SH-SY5Y (cell line): ENCODE data around the gene FOSL1.

Experiments
- GATA2 ChIP-seq: IDR thresholded peaks from 2 replicates; pipeline ENCODE4 v1.6.1; 2011; ENCODE audit warnings: mild to moderate bottlenecking, low read depth, low read length
- GATA3 ChIP-seq: IDR thresholded peaks from 2 replicates; pipeline ENCODE4 v1.6.1; 2011; ENCODE audit warnings: low read depth, mild to moderate bottlenecking, low read length, moderate library complexity

Gene FOSL1

DNA sequence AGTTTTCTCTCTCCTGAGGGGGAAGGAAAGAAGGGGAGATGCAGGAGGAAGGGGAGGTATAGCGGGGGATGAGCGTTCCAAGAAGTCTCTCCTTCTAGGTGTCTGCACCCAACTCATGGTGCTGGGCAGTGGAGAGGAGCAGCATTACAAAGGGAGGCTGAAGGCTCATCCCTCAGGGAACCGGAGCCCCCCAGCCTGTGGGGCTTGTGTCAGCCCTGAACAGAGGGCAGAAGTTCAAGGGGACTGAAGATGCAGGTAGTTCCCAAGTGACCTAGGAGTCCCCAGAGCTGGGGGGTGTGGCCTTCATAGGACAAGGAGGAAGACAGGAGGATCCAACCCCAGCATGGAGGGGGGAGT is 16.9 kb upstream of the FOSL1 start:
- no peak for TF ChIP-seq GATA2
- no peak for TF ChIP-seq GATA3

DNA sequence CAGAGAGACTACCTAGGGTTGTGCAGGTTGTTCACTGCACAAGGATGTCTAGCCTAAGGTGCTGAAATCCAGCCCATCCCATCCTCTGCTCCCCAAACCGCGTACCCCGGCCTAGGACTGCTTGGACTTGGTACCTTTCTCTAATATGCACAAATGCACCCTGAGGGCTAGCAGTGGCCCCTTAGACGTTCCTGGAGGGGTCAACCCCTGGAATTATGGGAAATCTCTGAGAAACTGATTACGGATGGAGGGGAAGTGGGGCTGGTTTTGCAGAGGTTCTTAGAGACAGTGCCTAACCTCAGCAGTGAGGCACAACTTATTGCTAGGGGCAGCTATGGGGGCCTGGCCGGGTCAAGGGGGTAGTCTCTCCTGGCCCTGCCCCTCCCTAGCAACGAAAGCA is 16.2 kb upstream of the FOSL1 start:
- TF ChIP-seq GATA2 (no peak), GATA3 (no peak)

DNA sequence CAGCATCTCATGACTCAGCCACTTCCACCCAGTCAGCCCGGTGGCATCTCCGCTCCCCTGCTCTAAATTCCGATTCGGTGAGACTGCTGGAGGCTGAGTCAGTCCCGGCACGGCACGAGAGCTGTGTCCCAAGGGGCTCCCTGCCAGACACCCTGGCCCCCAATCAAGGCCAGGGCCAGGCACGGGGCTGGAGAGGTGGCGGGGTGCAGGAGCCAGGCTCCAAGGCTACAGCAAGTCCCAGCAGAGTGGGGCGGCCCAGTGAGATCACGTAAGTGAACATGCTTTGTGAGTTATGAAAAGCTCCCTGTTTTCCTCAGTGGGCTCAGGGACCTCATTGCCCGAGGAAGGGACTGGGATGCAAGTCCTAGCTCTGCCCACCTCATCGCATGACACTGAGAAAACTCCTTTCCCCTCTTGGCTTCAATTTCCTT is 15.6 kb upstream of the FOSL1 start:
- TF ChIP-seq GATA2 (no peak), GATA3 (no peak)

DNA sequence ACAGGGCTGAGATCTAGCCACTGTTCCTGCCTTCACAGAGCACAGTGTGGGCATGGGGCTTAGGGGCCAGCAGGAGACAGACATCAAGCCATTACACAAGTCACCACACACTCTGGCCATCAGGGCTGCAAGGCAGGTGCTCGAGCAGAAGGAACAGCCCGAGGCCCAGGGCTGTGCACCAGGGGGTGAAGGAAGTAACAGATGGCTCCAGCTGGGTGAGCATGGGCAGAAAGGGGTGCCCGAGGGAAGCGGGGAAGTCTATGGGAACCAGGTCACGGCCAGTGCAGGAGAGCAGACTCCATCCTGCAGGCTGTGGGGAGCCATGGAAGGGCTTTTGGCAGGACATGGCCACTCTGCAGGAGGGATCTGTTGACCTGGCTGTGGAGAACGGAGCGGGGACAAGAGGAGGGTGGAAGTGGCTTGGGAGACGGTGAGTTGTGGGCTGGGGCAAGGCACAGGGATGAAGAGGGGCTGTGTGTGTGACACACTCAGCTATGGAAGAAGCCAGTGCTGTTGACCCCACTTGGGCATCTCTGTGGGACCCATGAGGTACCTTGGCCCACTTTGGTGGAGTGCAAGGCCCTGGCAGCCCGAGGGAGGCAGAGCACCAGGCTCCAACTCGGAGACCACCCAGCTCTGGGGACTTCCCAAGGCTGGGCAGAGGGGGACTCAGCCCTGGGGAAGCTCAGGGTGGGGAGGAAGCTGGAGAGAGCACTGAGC is 15.1 kb upstream of the FOSL1 start:
- TF ChIP-seq GATA3 (no peak), GATA2 (no peak)

DNA sequence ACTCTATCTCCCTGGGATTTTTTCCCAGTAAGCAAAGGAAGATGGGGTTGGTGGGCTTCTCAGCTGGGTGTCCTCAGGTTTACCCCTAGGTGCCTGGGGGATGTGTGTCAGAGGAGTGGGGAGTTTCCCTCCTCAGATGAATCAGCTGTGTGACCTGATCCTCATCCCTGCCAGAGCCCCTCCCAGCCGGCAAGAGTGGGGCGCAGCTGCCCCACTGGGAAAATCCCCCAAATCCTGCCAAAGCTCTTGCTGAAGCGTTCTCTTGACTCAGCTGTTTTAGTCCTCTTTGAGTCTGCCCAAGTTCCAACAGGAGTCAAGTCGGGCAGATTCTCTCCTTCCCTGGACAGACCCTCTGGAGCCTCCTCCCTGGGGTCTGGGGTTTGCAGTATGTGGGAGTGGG is 12.7 kb upstream of the FOSL1 start:
- no peak for TF ChIP-seq GATA3
- no peak for TF ChIP-seq GATA2

DNA sequence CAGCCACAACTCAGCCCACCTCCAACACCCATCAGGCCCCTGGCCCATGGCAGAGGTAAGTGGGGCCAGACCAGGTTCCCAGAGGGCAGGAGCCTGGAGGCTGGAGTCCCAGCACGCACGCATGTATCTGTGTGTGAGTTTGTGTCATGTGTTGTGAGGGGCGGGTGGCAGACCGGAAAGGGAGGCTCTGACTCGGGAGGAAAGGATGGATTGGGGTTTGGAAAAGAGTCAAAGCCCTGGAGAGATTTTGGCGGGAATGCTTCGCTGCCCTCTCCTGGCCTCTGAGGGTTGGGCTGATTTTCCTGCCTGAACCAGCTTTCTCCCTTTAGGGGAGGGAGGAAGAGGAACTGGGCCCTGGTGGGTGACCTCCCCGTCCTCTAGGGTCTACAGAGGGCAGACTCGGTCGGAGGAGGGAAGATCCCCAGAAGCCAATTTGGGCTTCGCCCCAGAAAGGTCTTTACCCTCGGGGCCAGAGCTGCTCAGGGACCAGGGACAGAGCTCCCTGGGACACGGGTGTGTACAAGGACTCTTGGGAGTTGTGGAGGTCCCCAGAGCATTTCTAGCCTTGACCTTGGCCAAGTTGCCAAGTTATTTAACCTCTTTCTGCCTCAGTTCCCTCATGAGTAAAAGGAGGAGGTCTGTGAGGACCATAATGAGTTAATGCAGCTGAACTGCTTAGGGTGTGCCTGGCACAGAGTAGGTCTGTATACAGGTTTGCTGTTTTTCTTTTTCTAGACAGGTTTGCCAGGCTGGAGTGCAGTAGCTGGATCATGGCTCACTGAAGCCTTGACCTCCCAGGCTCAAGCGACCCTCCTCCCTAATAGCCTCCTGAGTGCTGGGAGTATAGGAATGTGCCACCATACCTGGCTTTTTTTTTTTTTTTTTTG is 11.7 kb upstream of the FOSL1 start:
- TF ChIP-seq GATA3 (no peak), GATA2 (no peak)

DNA sequence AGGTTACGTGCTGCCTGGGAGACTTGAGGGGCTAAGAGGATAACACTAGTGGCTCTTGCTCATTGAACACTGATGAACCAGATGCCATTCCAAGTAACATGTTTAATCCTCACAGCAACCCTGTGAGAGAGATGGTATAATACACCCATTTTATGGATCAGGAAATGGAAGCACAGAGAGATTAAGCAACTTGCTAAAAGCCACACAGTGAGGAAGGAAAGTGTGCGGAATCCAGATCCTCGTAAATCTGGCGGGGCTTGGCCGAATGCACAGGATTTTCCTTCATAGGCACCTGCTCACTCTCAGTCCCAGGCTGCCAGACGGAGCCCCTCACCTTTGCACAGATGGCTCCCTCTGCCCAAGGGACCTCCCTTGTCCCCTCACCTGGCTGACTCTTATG is 7.7 kb upstream of the FOSL1 start:
- TF ChIP-seq GATA2 (no peak), GATA3 (no peak)

DNA sequence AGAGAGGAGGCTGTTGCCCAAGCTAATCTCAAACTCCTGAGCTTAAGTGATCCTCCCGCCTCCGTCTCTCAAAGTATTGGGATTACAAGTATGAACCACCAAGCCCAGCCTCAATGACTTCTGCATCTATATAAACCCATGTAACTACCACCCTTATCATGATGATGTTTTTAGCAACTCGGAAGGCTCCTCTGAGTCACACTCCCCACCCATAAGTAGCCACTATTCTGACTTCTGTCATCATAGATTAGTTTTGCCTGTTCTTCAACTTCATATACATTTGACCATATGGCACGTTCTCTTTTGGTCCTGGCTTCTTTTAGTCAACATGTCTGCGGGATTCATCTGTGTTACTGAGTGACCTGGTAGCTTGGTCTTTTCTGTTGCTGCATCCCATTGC is 6.4 kb upstream of the FOSL1 start:
- no peak for TF ChIP-seq GATA2
- no peak for TF ChIP-seq GATA3

DNA sequence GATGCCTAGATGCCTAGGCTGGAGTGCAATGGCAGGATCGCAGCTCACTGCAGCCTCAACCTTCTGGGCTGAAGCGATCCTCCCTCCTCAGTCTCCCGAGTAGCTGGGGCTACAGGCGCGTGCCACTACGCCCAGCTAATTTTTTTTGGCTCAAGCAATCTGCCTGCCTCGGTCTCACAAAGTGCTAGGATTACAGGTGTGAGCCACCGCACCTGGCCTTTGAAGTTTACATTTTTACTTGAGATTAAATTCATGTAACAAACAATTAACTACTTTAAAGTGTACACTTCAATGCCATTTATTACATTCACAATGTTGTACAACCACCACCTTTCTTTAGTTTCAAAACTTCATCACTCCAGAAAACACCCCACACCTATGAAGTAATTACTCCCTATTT is 3.5 kb upstream of the FOSL1 start:
- TF ChIP-seq GATA2 (no peak), GATA3 (no peak)

DNA sequence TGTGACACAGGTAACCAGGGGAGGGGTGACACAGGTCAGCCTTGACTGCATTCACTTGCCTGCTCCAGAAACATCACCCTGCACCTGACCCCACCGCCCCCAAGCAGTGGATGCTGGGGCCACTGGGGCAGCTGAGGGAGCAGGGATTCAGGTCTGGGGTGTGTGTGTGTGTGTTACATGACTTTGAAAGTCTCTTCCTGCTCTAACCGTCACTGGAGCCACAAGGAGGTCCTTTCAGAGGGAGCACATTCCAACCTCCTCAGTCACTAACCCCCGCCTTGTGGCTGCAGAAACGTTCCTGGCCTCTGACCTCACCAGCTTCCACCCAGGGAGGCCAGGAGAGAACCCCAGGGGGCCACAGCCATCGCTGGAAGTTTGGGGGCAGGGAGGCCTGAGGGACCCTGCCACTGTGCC is 2.9 kb upstream of the FOSL1 start:
- TF ChIP-seq GATA3 (no peak), GATA2 (no peak)

DNA sequence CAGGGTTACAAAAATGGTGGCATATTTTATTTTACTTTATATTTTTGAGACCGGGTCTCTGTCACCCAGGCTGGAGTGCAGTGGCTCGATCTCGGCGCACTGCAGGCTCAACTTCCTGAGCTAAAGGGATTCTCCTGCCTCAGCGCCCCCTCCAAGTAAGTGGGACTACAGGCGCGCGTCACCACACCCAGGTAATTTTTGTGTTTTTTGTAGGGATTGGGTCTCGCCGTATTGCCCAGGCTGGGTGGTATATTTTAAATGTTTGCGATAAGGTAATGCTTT is 652 bp upstream of the FOSL1 start:
- TF ChIP-seq GATA3 (no peak), GATA2 (no peak)

DNA sequence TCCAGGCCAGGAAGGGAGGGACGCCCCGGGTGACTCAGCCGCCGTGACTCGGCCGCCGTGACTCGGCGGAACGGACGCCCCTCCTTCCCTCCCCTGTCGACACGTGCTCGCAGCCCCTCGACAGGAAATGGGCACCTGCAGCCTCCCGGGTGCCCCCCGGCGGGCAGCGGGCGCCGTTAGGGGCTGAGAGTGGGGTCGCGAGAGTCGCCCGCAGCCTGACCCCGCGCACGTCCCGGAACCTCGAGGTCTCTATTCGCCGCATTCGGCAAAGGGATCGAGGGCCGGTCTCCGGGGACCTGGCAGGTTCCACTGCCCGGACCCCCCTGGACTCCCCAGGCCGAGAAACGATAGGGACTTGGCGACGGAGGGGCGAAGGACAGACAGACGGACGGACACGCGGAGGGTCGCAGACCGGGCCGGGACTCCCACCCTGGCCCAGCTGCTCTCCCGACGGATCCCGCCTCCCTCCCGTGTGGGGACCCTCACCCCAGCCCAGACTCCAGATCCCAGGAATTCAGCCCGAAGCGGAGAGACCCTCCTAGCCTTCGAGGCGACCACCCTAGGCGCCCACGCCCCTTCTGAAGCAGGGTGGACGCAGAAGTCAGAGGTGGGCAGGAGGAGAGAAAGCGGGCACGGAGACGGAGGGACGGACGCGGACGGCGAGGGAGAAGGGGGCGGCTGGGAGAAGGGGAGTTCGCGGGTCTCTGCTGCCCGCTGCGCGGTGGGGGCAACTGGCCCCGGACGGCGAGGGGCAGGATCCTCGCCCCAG is 648 bp downstream of the FOSL1 start:
- TF ChIP-seq GATA3, result no peak
- no peak for TF ChIP-seq GATA2

DNA sequence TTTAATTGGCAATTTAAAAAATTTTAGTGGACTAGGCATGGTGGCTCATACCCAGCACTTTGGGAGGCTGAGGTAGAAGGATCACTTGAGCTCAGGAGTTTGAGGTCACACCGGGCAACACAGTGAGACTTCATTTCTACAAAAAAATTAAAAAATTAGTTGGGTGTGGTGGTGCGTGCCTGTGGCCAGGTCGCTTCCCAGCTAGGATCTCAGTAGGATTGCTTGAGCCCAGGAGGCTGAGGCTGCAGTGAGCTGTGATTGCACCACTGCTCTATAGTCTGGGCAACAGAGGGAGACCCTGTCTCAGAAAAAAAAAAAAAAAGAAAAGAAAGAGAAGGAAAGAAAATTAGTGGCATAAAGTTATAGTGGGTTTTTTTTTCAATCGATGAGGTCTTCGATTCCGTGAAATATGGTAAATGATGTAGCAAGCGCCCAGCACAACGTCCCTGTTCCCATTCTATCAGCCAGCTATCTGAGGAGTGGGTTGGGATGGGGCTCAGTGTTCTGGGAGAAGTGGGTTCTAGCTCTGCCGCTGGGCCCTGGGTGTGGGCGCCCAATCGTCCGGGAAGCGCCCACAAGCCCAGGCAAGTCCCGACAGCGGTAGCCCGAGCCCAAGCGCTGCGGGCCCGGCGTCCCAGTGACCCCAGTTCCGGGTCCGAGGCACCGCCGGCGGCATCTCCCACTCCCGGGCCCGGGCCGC is 1.4 kb downstream of the FOSL1 start:
- TF ChIP-seq GATA2 (no peak), GATA3 (no peak)

DNA sequence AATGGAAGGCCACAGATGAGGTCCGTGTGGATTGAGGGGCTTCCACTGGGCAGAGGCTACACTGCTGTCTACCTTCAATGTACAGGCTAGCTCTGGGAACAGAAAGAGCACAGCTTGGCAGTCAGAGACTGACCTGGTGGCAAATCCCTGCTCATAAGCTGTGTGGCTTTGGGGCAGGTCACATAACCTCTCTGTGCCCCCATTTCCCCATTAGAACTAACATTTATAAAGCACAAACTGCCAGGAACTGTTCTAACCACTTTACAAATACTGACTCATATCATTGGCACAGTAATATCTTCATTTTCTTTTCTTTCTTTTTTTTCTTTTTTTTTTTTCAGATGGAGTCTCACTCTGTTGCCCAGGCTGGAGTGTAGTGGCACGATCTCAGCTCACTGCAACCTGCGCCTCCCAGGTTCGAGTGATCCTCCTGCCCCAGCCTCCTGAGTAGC is 3.1 kb downstream of the FOSL1 start:
- no peak for TF ChIP-seq GATA2
- TF ChIP-seq GATA3, result no peak
